Gastrocnemius medialis (tissue), 4 donors: Measurements from ENCODE around the gene FBXW9.
"Not testable (repeated sequence)": the region's sequence is repeated elsewhere in the genome, so short reads cannot be mapped to it uniquely, and the experiment has no call there.

Experiments used
- CTCF ChIP-seq, 5 experiments: fragments of 450-650 bp in 3 of 5; fragments of 200-600 bp in 2 of 5; sonication (generic) in 2 of 5; IDR thresholded peaks in 4 of 5; conservative IDR thresholded peaks in 1 of 5; 1 replicate in 4 of 5; 2 replicates in 1 of 5; pipeline ENCODE4 v1.5.1; 2016 to 2019; ENCODE audit warnings: antibody characterized with exemption in 5 of 5, mild to moderate bottlenecking in 3 of 5, moderate library complexity in 3 of 5
- POLR2A ChIP-seq, 2 donors: fragments of 450-650 bp; IDR thresholded peaks; one replicate each; pipeline ENCODE4 v1.6.1; 2017; ENCODE audit warnings: antibody characterized with exemption in 2 of 2, mild to moderate bottlenecking in 2 of 2, moderate library complexity in 2 of 2

DNA sequence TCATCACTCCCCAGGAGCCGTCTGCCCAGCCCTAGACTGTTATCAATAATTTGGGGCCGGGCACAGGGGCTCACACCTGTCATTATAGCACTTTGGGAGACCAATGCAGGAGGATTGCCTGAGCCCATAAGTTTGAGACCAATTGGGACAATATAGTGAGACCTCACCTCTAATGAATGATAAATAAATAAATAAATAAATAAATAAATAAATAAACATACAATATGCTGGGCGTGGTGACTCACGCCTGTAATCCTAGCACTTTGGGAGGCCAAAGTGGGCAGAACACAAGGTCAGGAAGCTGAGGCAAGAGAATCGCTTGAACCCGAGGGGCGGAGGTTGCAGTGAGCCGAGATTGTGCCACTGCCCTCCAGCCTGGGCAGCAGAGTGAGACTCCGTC, 16.9 kb upstream of the FBXW9 start:
- TF ChIP-seq CTCF (IDR thresholded peaks at IDR 0.05 in 4 of 5, conservative IDR thresholded peaks at IDR 0.05 in 1 of 5); POLR2A (IDR thresholded peaks at IDR 0.05): not testable (repeated sequence)
